CD4-positive, alpha-beta T cell (primary cell): Measurements from ENCODE around the gene CARS2. TPM values are rescaled to one million over a fixed set of nuclear protein-coding genes. Genes with fewer than 3 reads are reported as not detected.

Experiments used
- ATAC-seq: fragments of 200-7000 bp; cut with Tn5 transposase; one replicate; pipeline ENCODE4 v1.10.0; 2022; ENCODE audit warnings: mild to moderate bottlenecking; ENCODE audit not compliant: poor library complexity
- CTCF ChIA-PET: fragments of 350-600 bp; sonication (Branson Sonifier 250); formaldehyde crosslinking; loops from one replicate; lab custom pipeline; 2021; ENCODE audit warnings: antibody characterized with exemption, inconsistent platforms; lab: Charles Lee
- POLR2A ChIA-PET: fragments of 350-600 bp; sonication (Branson Sonifier 250); formaldehyde crosslinking; loops from one replicate; lab custom pipeline; 2021; ENCODE audit warnings: antibody characterized with exemption, inconsistent platforms; lab: Charles Lee
- DNase-seq, 14 experiments: peaks; one replicate each; pipeline ENCODE4 v3.0.0-alpha.2; 2013 to 2020; ENCODE audit warnings: mixed read lengths in 2 of 14
- H3K27ac ChIP-seq, 2 donors: one replicate each; pipeline versions ENCODE4 v1.5.1 to v1.7.0; 2013; ENCODE audit warnings: low read length in 2 of 2, low read depth in 1 of 2, mild to moderate bottlenecking in 1 of 2
- H3K27me3 ChIP-seq, 2 experiments: 1 replicate in 1 of 2; 2 replicates in 1 of 2; pipeline versions ENCODE4 v1.6.1 to v1.7.0; 2013; ENCODE audit warnings: low read length in 2 of 2, control low read depth in 1 of 2, mild to moderate bottlenecking in 1 of 2, moderate library complexity in 1 of 2; ENCODE audit not compliant: insufficient read depth in 2 of 2, control insufficient read depth in 1 of 2
- H3K36me3 ChIP-seq: one replicate; pipeline ENCODE4 v1.6.1; 2013; ENCODE audit warnings: low read length, control low read depth; ENCODE audit not compliant: insufficient read depth
- H3K4me1 ChIP-seq: one replicate; pipeline ENCODE4 v1.6.1; 2013; ENCODE audit warnings: low read length, control low read depth; ENCODE audit not compliant: insufficient read depth
- H3K4me3 ChIP-seq: one replicate; pipeline ENCODE4 v1.5.1; 2013; ENCODE audit warnings: mild to moderate bottlenecking, low read length, moderate library complexity
- H3K9me3 ChIP-seq, 2 experiments: 1 replicate in 1 of 2; 2 replicates in 1 of 2; pipeline versions ENCODE4 v1.6.1 to v1.7.0; 2013; ENCODE audit warnings: low read length in 2 of 2, mild to moderate bottlenecking in 2 of 2, control low read depth in 1 of 2, moderate library complexity in 1 of 2; ENCODE audit not compliant: control insufficient read depth in 1 of 2, insufficient read depth in 1 of 2
- H3K27ac Mint-ChIP-seq: one replicate; pipeline ENCODE4 v1.8.0; 2020; ENCODE audit warnings: mixed read lengths
- H3K27me3 Mint-ChIP-seq: one replicate; pipeline ENCODE4 v1.8.0; 2021; ENCODE audit warnings: mixed read lengths
- H3K36me3 Mint-ChIP-seq: one replicate; pipeline ENCODE4 v1.8.0; 2021; ENCODE audit warnings: low read depth, mixed read lengths
- H3K4me1 Mint-ChIP-seq: one replicate; pipeline ENCODE4 v1.8.0; 2021; ENCODE audit warnings: low read depth, mixed read lengths
- H3K4me3 Mint-ChIP-seq: one replicate; pipeline ENCODE4 v1.8.0; 2020; ENCODE audit warnings: mild to moderate bottlenecking, mixed read lengths
- H3K9me3 Mint-ChIP-seq: one replicate; pipeline ENCODE4 v1.8.0; 2020; ENCODE audit warnings: mixed read lengths
- CTCF ChIP-seq: fragments of 200-600 bp; IDR thresholded peaks from one replicate; pipeline ENCODE4 v1.8.0; 2022; ENCODE audit warnings: antibody characterized with exemption, mild to moderate bottlenecking
- intact Hi-C, 2 experiments: fragments of 100-400 bp; cut with DNase I in 1 of 2; cut with micrococcal nuclease in 1 of 2; formaldehyde crosslinking; loops; one replicate each; pipeline versions ENCODE4 v1.15.1 to v1.9.0; 2023 to 2025; cut with DNase I, micrococcal nuclease
- total RNA-seq, 174 experiments: library from RNA in 2 of 174; stranded (reverse) in 2 of 174; gene quantifications; one replicate each; pipeline ENCODE4 v1.2.3 and lab custom pipeline; 2021 to 2026

CARS2 gene
- total RNA-seq, 2 experiments from 2014 or later: 50.2 to 56.5 TPM

DNA sequence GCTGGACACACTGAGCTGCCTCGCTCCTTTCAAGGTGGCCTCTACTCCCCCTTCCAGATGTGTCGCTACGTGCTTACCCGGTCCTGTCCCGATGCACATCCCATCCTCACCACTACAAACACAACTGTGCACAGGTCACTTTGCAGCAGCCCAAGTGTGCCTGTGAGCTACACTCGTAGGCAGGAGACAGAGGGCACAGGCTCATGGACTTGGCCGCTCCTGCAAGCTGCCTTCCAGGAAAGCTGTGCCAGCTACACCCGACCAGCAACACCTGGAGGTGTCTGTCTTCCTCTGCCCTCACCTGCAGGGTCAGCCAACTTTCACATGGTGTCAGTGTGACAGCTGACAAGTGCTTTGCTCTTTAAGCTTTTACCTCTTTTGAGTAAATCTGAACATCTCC lies 15.4 kb downstream of the CARS2 start:
- H3K36me3 ChIP-seq: peaks cover 42% of the 10 kb centered on the region
- Mint-ChIP-seq H3K9me3 (no peaks in the 10 kb centered on the region), H3K4me3 (no peak overlapping the region), H3K4me1 (no peaks in the 10 kb centered on the region), H3K27ac (no peak overlapping the region), H3K36me3 (peaks cover 47% of the 10 kb centered on the region), H3K27me3 (no peaks in the 10 kb centered on the region)
- CTCF ChIA-PET: no interaction called here
- POLR2A ChIA-PET: interaction anchor here (1.2 kb wide), 1 partner anchor 22 kb away, joined by 4 read pairs; no protein-coding TSS in a partner anchor
- H3K9me3 ChIP-seq: no peaks in the 10 kb centered on the region
- intact Hi-C loops: no loop called here
- DNase-seq (no peak), ATAC-seq (no peak)
- no peaks in the 10 kb centered on the region for H3K27me3 ChIP-seq
- no peak overlapping the region for H3K4me3 ChIP-seq
- no peaks in the 10 kb centered on the region for H3K4me1 ChIP-seq
- no peak for TF ChIP-seq CTCF
- no peak overlapping the region for H3K27ac ChIP-seq

DNA sequence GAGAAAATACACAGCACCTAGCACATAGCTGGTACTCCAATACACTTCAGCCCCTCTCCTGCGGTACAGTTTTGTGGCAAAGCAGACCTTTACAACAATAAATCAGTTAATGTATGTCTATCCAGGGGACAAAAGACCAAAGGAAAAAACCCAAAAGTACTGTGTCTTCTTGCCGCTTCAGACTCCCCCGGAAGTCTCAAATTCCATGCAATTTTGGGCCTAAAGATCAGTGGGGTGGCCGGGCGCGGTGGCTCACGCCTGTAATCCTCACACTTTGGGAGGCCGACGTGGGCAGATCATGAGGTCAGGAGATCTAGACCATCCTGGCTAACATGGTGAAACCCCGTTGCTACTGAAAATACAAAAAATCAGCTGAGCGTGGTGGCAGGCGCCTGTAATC lies 16.2 kb downstream of the CARS2 start:
- ChIA-PET POLR2A (interaction anchor here (1.2 kb wide), 1 partner anchor 22 kb away, joined by 4 read pairs; no protein-coding TSS in a partner anchor), CTCF (no interaction called here)
- Mint-ChIP-seq H3K4me3 (no peak overlapping the region), H3K4me1 (no peaks in the 10 kb centered on the region), H3K36me3 (peaks cover 54% of the 10 kb centered on the region), H3K27me3 (no peaks in the 10 kb centered on the region), H3K9me3 (no peaks in the 10 kb centered on the region), H3K27ac (no peak overlapping the region)
- DNase-seq: no peak
- TF ChIP-seq CTCF: no peak
- intact Hi-C loops: no loop called here
- Histone ChIP-seq H3K27ac (no peak overlapping the region), H3K4me1 (no peaks in the 10 kb centered on the region), H3K36me3 (peaks cover 48% of the 10 kb centered on the region), H3K4me3 (no peak overlapping the region), H3K27me3 (no peaks in the 10 kb centered on the region), H3K9me3 (no peaks in the 10 kb centered on the region)
- no peak for ATAC-seq

GRCh38 chr13:110689041-110689440 lies 16.9 kb downstream of the CARS2 start:
- ChIA-PET POLR2A (no interaction called here), CTCF (no interaction called here)
- H3K4me3 ChIP-seq: no peak overlapping the region
- Mint-ChIP-seq H3K27ac (no peak overlapping the region), H3K4me1 (no peaks in the 10 kb centered on the region), H3K9me3 (no peaks in the 10 kb centered on the region), H3K27me3 (no peaks in the 10 kb centered on the region), H3K4me3 (no peak overlapping the region), H3K36me3 (peaks cover 54% of the 10 kb centered on the region)
- no peaks in the 10 kb centered on the region for H3K9me3 ChIP-seq
- no peak for ATAC-seq
- no peak overlapping the region for H3K27ac ChIP-seq
- H3K27me3 ChIP-seq: no peaks in the 10 kb centered on the region
- DNase-seq: no peak
- H3K4me1 ChIP-seq: no peaks in the 10 kb centered on the region
- TF ChIP-seq CTCF: no peak
- H3K36me3 ChIP-seq: peaks cover 52% of the 10 kb centered on the region
- intact Hi-C loops: no loop called here
